Neuronal stem cell (in vitro differentiated cells): ENCODE measurements around the gene CCDC124.

Source experiments
- DNase-seq: peaks from one replicate; pipeline ENCODE4 v3.0.0-alpha.2; 2013; ENCODE audit warnings: low spot score
- H2AFZ ChIP-seq: one replicate; pipeline ENCODE4 v1.6.1; 2013; ENCODE audit warnings: mild to moderate bottlenecking, low read length, inconsistent platforms
- H2AK5ac ChIP-seq: 2 replicates; pipeline ENCODE4 v1.6.1; 2013; ENCODE audit warnings: low read depth, mild to moderate bottlenecking, inconsistent platforms, low read length, moderate library complexity, mixed read lengths
- H2BK120ac ChIP-seq: 2 replicates; pipeline ENCODE4 v1.6.1; 2013; ENCODE audit warnings: low read depth, mild to moderate bottlenecking, inconsistent platforms, low read length, moderate library complexity, mixed read lengths
- H2BK12ac ChIP-seq: one replicate; pipeline ENCODE4 v1.6.1; 2013; ENCODE audit warnings: low read length, inconsistent platforms
- H2BK15ac ChIP-seq: 2 replicates; pipeline ENCODE4 v1.6.1; 2013; ENCODE audit warnings: mild to moderate bottlenecking, low read length, inconsistent platforms, mixed read lengths
- H2BK5ac ChIP-seq: one replicate; pipeline ENCODE4 v1.6.1; 2013; ENCODE audit warnings: inconsistent platforms, mild to moderate bottlenecking, low read length, moderate library complexity
- H3K14ac ChIP-seq: one replicate; pipeline ENCODE4 v1.6.1; 2013; ENCODE audit warnings: low read length, inconsistent platforms
- H3K18ac ChIP-seq: 2 replicates; pipeline ENCODE4 v1.6.1; 2013; ENCODE audit warnings: low read length, inconsistent platforms
- H3K23ac ChIP-seq: 2 replicates; pipeline ENCODE4 v1.6.1; 2013; ENCODE audit warnings: low read depth, mild to moderate bottlenecking, mixed read lengths, low read length, inconsistent platforms; ENCODE audit not compliant: poor library complexity
- H3K27ac ChIP-seq: replicated peaks from 3 replicates; pipeline ENCODE4 v1.5.1; 2013; ENCODE audit warnings: low read length, inconsistent platforms
- H3K27me3 ChIP-seq, 3 experiments: 2 replicates each; pipeline ENCODE4 v1.6.1; 2013; ENCODE audit warnings: low read length in 3 of 3, mild to moderate bottlenecking in 2 of 3, inconsistent platforms in 1 of 3, low read depth in 1 of 3, mixed read lengths in 1 of 3, moderate library complexity in 1 of 3; ENCODE audit not compliant: control insufficient read depth in 3 of 3, insufficient read depth in 3 of 3
- H3K36me3 ChIP-seq, 2 donors: replicated peaks in 1 of 2; 2 replicates each; pipeline ENCODE4 v1.6.1; 2013; ENCODE audit warnings: low read length in 2 of 2; ENCODE audit not compliant: control insufficient read depth in 2 of 2, insufficient read depth in 2 of 2
- H3K4ac ChIP-seq: 2 replicates; pipeline ENCODE4 v1.6.1; 2013; ENCODE audit warnings: inconsistent platforms, mild to moderate bottlenecking, low read length, moderate library complexity
- H3K4me1 ChIP-seq, 2 donors: 1 replicate in 1 of 2; 2 replicates in 1 of 2; pipeline ENCODE4 v1.6.1; 2013; ENCODE audit warnings: low read length in 2 of 2, low read depth in 1 of 2; ENCODE audit not compliant: control insufficient read depth in 2 of 2, insufficient read depth in 1 of 2
- H3K4me2 ChIP-seq: one replicate; pipeline ENCODE4 v1.6.1; 2013; ENCODE audit warnings: mild to moderate bottlenecking, low read length, inconsistent platforms; ENCODE audit not compliant: insufficient read depth, poor library complexity, severe bottlenecking
- H3K4me3 ChIP-seq, 2 donors: 2 replicates each; pipeline ENCODE4 v1.5.1; 2013; ENCODE audit warnings: low read length in 2 of 2, mild to moderate bottlenecking in 2 of 2, inconsistent platforms in 1 of 2, moderate library complexity in 1 of 2
- H3K79me1 ChIP-seq: one replicate; pipeline ENCODE4 v1.6.1; 2013; ENCODE audit warnings: low read depth, mild to moderate bottlenecking, inconsistent platforms, low read length, moderate library complexity
- H3K9ac ChIP-seq: one replicate; pipeline ENCODE4 v1.6.1; 2013; ENCODE audit warnings: mild to moderate bottlenecking, low read depth, low read length, inconsistent platforms; ENCODE audit not compliant: poor library complexity
- H3K9me3 ChIP-seq, 2 donors: replicated peaks in 1 of 2; 2 replicates each; pipeline versions ENCODE3 to v1.6.1; 2013; ENCODE audit warnings: low read length in 2 of 2, mild to moderate bottlenecking in 2 of 2, inconsistent platforms in 1 of 2, low read depth in 1 of 2, mixed read lengths in 1 of 2, moderate library complexity in 1 of 2; ENCODE audit not compliant: control insufficient read depth in 2 of 2, insufficient read depth in 1 of 2
- H4K8ac ChIP-seq: one replicate; pipeline ENCODE4 v1.6.1; 2013; ENCODE audit warnings: low read depth, mild to moderate bottlenecking, inconsistent platforms, low read length, moderate library complexity
- H4K91ac ChIP-seq: one replicate; pipeline ENCODE4 v1.6.1; 2013; ENCODE audit warnings: low read length, low read depth, mild to moderate bottlenecking, inconsistent platforms; ENCODE audit not compliant: poor library complexity
- WGBS, 2 donors: extraction: QIAGEN DNeasy Blood & Tissue Kit; methylation state at CpG; one replicate each; pipeline ENCODE4 v1.1.7; 2013; ENCODE audit warnings: missing lambda C conversion rate in 2 of 2, mixed read lengths in 1 of 2; ENCODE audit not compliant: insufficient read length in 2 of 2, insufficient replicate concordance in 1 of 2; ENCODE audit errors: extremely low coverage in 2 of 2; 5-methylcytosine and 5-hydroxymethylcytosine counted together

CCDC124 gene

GRCh38 chr19:17975032-17975431 is 42.2 kb downstream of the CCDC124 start:
- H2BK120ac ChIP-seq = no peak overlapping the region
- H2BK12ac ChIP-seq = no peak overlapping the region
- no peak overlapping the region for H4K91ac ChIP-seq
- no peak for DNase-seq
- no peak overlapping the region for H3K23ac ChIP-seq
- no peaks in the 10 kb centered on the region for H3K79me1 ChIP-seq
- H3K27me3 ChIP-seq = no peaks in the 10 kb centered on the region
- no peak overlapping the region for H4K8ac ChIP-seq
- H3K18ac ChIP-seq = no peak overlapping the region
- no peaks in the 10 kb centered on the region for H3K9me3 ChIP-seq
- no peak overlapping the region for H3K4ac ChIP-seq
- WGBS, 2 donors = no CpG with 5 or more reads among the region's 8 CpGs
- H2BK15ac ChIP-seq = no peak overlapping the region
- H3K9ac ChIP-seq = no peak overlapping the region
- H2AK5ac ChIP-seq = no peak overlapping the region
- peaks cover 0 to 9% of the 10 kb centered on the region in 2 donors for H3K36me3 ChIP-seq
- no peak overlapping the region for H2AFZ ChIP-seq
- H3K4me2 ChIP-seq = no peak overlapping the region
- no peak overlapping the region for H3K14ac ChIP-seq
- no peaks in the 10 kb centered on the region for H3K4me1 ChIP-seq
- H2BK5ac ChIP-seq = no peak overlapping the region
- H3K4me3 ChIP-seq = no peak overlapping the region
- H3K27ac ChIP-seq = no peak overlapping the region

- H3K4ac ChIP-seq = no peak overlapping the region
- no peak overlapping the region for H2BK12ac ChIP-seq
- no peaks in the 10 kb centered on the region for H3K27me3 ChIP-seq
- H3K4me3 ChIP-seq = no peak overlapping the region
- no peaks in the 10 kb centered on the region for H3K9me3 ChIP-seq
- no peak overlapping the region for H3K18ac ChIP-seq
- no peak overlapping the region for H3K14ac ChIP-seq
- no peak overlapping the region for H4K91ac ChIP-seq
- no peaks in the 10 kb centered on the region for H3K4me1 ChIP-seq
- H3K4me2 ChIP-seq = no peak overlapping the region
- no peak overlapping the region for H2BK5ac ChIP-seq
- H2AK5ac ChIP-seq = no peak overlapping the region
- no peak overlapping the region for H2AFZ ChIP-seq
- no peak overlapping the region for H3K27ac ChIP-seq
- H2BK120ac ChIP-seq = no peak overlapping the region
- H3K23ac ChIP-seq = no peak overlapping the region
- no peaks in the 10 kb centered on the region for H3K79me1 ChIP-seq
- WGBS, 2 donors = no CpG with 5 or more reads among the region's 4 CpGs
- peaks cover 0 to 9% of the 10 kb centered on the region in 2 donors for H3K36me3 ChIP-seq
- H2BK15ac ChIP-seq = no peak overlapping the region
- no peak for DNase-seq
- no peak overlapping the region for H3K9ac ChIP-seq
- no peak overlapping the region for H4K8ac ChIP-seq
Measured at GRCh38 chr19:17977021-17977420, 44.2 kb downstream of the CCDC124 start.

- H3K23ac ChIP-seq = no peak overlapping the region
- H3K27ac ChIP-seq = no peak overlapping the region
- H3K4me2 ChIP-seq = no peak overlapping the region
- no peak overlapping the region for H3K14ac ChIP-seq
- H2BK5ac ChIP-seq = no peak overlapping the region
- H4K91ac ChIP-seq = no peak overlapping the region
- no peaks in the 10 kb centered on the region for H3K27me3 ChIP-seq
- H2BK120ac ChIP-seq = no peak overlapping the region
- no peaks in the 10 kb centered on the region for H3K79me1 ChIP-seq
- H3K36me3 ChIP-seq = peaks cover 0 to 9% of the 10 kb centered on the region in 2 donors
- H2BK12ac ChIP-seq = no peak overlapping the region
- H2AK5ac ChIP-seq = no peak overlapping the region
- no peaks in the 10 kb centered on the region for H3K9me3 ChIP-seq
- no peak overlapping the region for H3K18ac ChIP-seq
- no peak overlapping the region for H3K4me3 ChIP-seq
- H2AFZ ChIP-seq = no peak overlapping the region
- H3K4me1 ChIP-seq = no peaks in the 10 kb centered on the region
- H3K9ac ChIP-seq = no peak overlapping the region
- no CpG with 5 or more reads among the region's 7 CpGs for WGBS, 2 donors
- H4K8ac ChIP-seq = no peak overlapping the region
- H2BK15ac ChIP-seq = no peak overlapping the region
- DNase-seq = no peak
- no peak overlapping the region for H3K4ac ChIP-seq
Measured at GRCh38 chr19:17977488-17977887, 44.7 kb downstream of the CCDC124 start.

- no peak for DNase-seq
- Histone ChIP-seq H3K4ac (peak overlapping the region; percentile 66), H4K8ac (no peak overlapping the region), H3K4me3 (no peak overlapping the region), H3K79me1 (no peaks in the 10 kb centered on the region), H3K9ac (no peak overlapping the region), H3K14ac (peak overlapping the region; percentile 71), H3K9me3 (no peaks in the 10 kb centered on the region), H2BK15ac (no peak overlapping the region), H2AFZ (no peak overlapping the region), H2BK12ac (peak overlapping the region; percentile 84), H3K18ac (no peak overlapping the region), H3K4me1 (no peaks in the 10 kb centered on the region), H3K36me3 (no peaks in the 10 kb centered on the region), H3K27ac (no peak overlapping the region), H3K27me3 (no peaks in the 10 kb centered on the region), H4K91ac (peak overlapping the region; percentile 72), H2BK5ac (no peak overlapping the region), H2AK5ac (no peak overlapping the region), H3K23ac (peak overlapping the region; percentile 50), H2BK120ac (no peak overlapping the region), H3K4me2 (no peak overlapping the region)
- WGBS, 2 donors = no CpG with 5 or more reads among the region's 38 CpGs
Measured at GRCh38 chr19:17981611-17982010, 48.8 kb downstream of the CCDC124 start.
